RCC 7860 (cell line): ENCODE results near the gene LENEP.

Experiments used
- DNase-seq: peaks from one replicate; pipeline ENCODE4 v3.0.0-alpha.2; 2015; ENCODE audit warnings: low spot score
- FAIRE-seq: peaks from 2 replicates; lab custom pipeline; 2012; peaks lifted over from hg19 to GRCh38; lab: Jason Lieb, UNC

Gene LENEP, protein sequence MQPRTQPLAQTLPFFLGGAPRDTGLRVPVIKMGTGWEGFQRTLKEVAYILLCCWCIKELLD

DNA sequence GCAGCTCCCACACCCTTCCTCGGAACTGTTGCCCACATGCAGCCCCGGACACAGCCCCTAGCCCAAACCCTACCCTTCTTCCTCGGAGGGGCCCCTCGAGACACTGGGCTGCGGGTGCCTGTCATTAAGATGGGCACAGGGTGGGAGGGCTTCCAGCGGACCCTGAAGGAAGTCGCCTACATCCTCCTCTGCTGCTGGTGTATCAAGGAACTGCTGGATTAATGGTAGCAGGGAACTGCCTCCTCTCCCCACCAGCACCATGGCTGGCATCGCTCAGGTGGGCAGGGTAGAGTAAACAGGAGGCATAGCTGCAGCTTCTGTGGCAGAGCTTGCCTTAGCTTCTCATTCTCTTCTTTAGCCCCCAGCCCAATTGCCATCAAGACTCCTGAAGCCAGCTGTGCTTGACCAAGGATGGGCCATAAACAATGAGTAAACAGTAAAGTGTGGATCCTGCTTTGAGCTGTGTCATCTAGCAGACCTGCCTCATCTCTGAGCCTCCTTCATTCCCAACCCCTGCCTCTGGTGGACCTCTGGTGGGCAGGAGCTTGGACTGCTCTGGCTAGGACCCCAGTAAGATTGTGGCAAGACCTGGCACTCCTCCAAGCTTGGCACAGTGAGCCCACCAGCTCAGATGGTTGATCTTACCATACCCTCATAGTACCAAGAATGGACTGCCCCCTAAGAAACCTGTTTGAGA lies at the start of gene LENEP:
TSS of gene LENEP (plus strand) at position 15 of the 697 bp plus-strand sequence. CDS start at position 37, 22 bp downstream.
- DNase-seq (no peak), FAIRE-seq (no peak)

DNA sequence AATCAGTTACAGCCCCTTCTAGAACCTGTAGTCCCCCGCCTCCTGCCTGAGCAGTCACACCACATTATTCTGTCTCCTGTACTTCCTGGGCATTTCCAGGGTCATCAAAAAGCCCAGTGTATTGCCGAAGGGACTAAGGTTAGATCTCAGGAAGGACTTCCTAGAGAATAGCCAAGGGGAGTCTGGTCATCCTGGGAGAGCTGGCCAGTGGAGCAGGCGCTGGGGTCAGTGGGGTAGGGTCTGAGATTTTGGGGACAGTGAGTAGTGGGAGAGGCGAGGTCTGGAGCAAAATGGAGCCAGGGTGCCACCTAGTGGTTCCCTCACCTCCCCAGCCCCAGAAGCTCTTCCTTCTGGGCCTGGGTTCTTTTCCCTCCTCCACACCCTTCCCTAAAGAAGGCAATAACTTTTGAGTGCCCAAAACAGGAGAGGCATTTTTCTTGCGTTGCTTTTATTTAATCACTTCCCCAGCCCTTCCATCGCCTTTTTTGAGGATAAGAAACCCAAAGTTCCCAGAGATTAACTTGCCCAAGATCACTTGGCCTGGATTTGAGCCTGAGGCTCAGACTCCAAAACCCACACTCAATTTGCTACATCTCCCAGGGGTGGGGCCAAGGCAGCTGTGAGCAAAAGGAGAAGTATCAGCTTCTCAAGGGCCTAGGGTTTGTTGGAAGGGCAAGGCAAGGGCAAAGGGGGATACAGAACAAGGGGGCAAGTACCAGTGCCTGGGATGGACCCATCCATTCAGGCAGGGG lies 49.6 kb upstream of the LENEP start:
- FAIRE-seq (no peak), DNase-seq (peak; percentile 4)

DNA sequence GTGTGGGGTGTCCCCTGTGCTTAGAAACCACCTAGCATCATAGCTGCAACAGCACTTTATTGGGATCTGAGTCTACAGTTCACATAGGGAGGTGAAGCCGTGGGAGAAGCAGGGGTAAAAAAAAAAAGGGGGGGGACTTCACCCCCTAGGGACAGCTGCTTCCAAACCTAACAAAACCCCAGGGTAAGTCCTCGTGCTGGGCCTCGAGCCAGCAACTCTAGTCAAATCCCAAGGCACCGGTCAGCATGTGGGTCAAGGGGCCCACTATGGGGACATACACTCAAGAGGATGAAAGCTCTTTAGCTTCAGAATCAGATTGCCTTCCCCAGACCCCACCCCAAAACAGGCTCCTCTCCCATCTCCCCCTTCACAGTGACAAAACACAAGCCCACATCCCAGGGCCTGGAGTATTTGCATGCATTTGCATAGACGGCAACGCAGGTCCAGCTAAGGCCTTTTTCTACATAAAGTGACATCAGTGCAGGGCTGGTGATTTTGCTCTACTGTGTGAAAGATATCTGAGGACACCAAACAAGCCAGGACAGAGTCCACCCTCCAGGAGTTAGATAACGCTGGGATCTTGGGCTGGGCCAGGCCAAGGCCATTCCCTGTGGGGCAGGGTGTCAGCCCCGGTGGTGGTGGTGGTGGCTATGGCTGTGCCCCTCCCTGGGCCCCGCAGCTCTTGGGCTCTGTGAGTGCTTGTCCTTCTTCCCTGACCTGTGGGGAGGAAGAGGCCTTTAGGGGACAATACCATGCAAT lies 48.8 kb upstream of the LENEP start:
- DNase-seq = no peak
- FAIRE-seq = no peak

DNA sequence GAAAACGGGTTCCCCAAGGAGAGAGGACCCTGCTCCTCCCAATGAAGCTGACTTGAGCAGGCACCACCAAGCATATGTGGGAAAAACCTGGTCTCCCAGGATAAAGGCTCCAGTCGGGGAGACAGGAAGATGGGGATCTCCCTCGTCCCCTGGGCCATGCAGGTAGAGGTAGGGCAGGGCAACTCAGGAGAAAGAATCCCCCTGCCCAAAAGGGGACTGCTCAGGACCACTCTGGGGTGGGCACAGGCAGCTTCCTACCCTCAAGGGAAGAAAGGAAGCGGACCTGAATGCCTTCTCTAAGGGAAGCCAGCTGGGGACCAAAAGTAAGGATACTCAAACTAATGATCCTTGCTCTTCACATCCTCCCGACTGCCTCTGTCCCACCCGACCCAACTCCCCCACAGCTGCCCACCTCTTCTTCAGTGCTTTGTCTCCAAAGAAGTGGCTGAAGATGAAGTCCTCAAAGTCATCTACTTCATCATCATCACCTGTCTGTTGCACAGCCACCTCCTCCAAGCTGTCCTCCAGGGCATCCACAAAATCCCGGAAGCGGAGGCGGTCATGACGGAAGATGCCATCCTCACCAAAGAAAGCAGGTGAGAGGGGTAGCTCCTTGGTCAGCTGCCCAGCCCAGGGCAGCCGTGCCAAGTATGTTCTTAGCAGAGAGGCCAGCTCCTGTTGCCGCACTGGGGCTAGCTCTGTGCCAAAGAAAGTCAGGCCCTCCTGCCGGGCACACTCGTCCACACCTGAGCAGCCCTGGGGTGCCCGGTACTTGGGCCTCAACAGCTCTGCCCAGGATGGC lies 48.0 kb upstream of the LENEP start:
- no peak for FAIRE-seq
- DNase-seq = no peak

DNA sequence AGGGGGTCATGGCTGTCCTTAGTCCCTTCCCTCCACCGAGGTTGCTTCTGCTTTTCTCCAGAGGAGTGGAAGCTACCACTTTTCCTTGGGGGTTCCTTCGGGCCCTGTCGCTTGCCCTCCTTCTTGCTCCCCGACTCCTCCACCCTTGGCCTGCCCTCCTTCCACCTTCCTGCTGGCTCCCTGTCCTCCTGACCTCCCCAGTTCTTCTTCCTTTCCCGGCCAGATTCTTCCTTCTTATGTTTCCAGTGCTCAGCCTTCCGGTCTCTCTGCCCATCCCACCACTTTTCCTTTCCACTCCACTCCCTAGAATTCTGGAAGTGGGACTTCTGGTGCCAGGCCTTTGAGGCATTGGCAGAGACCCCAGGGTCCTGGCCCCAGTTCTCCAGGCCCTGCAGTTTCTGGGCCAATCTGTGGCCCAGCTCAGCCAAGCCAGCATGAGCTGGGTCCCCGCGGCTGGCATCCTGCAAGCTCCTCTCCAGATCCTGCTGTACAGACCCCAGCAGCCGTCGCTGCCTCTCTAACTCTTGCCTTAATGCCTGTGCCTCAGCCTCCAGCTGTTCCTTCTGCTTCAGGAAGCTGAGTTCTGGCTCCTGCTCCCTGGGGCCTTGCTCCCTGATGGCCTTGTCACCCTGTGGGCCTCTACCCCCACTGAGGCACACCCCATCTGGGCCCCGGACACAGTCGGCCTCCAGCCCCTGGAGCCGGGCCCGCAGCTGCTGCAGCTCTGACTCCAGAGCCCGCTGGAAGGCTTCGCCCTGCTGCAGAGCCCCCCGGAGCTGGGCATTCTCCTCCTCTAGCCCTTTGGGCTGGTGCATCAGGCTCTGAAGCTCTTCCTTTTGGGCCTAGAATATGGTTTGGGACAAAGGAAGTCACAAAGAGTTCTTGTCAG lies 47.2 kb upstream of the LENEP start:
- FAIRE-seq = no peak

DNA sequence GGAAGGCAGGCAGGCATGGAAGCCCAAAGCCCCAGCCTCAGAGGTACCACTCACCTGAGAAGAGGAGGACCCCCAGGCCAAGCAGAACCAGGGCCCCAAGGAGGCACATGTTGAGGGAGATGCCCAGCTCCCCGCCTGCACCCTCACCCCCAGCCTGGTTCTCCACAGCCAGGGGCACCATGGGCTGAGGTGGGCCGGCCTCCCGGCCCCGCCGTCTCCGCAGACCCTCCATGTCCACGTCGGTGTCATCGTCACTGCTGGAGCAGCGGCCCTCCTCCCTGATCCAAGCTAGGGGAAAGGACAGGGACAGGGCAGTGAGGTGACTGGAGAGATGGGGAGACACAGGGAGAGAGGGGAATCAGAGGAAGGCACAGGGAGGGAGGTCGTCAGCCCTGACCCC lies 45.3 kb upstream of the LENEP start:
- DNase-seq = no peak
- FAIRE-seq = no peak

More for the DNA sequence above, 47.2 kb upstream of the LENEP start:
- DNase-seq = no peak

DNA sequence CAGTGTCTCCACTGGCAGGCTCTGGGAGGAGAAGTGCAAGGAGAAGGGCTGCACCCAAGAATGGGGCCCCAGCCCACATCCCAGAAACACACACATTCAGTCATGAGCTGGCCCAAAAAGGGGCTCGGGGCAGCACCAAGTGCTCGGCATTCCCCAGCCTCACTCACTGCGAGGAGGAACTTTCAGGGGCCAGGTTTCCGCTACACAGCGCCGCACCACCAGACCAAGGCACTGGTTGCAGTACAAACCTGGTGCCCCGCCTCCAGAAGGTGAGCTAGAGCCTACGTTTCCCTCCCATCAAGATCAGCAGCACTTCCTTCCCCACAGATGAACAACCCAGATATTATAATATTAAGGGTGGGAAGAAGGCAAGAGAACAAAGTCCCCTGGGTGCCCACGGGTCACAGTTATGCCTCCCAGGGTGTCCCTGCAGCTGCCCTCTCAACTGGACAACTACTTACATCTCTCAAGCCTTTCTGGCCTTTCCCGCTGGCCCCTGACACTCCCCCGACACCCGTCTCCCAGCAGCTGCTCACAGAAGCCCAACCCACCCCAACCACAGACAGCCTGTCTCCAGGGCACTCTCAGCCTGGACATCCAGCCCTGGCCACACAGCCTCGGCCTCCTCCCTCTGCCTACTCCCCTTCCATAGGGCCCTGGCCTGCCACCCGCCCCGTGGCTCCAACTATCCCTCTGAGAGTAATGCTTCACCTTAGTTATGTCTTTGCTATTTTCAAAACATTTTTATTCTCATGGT lies 41.3 kb upstream of the LENEP start:
- FAIRE-seq = no peak

DNA sequence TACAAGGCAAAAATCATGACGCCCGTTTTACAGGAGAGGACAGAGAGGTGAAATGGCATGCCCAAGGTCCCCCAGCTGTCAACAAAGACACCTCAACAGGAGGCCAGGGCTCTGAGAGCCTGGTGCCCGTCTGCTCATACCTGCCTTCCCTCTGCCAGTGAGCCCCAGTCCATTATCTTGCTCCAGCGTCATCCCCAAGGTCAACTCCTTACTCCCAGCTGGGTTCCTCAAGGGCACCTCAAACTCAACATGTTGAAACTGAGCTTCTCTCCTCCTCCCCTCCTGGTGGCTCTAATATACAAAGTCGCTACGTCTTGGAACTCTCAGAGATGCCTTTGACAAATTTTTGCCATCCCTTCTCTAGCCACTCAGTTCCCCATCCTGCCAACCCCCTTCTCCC lies 40.7 kb upstream of the LENEP start:
- FAIRE-seq (no peak), DNase-seq (no peak)

More for the DNA sequence above, 41.3 kb upstream of the LENEP start:
- no peak for DNase-seq

DNA sequence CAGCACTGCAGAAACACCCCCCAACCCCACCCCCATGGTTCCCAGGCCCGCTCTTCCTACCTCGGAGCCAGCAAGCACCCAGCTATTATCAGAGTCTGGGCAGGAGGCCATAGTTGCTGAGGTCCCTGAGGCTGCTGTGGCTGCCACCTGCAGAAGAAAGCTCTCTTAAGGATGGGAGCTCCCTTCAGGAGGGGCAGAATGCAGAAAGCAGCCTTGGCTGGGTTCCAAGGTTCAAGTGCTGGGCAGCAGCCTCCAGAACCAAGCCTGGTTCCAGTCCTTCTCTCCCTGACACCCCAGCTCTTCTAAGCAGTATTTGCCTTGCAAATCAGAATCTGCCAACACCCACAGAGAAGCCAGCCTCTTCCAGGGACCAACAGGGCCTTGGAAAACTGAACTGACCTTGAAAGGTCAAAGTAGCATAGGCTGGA lies 39.8 kb upstream of the LENEP start:
- FAIRE-seq = no peak
- no peak for DNase-seq

DNA sequence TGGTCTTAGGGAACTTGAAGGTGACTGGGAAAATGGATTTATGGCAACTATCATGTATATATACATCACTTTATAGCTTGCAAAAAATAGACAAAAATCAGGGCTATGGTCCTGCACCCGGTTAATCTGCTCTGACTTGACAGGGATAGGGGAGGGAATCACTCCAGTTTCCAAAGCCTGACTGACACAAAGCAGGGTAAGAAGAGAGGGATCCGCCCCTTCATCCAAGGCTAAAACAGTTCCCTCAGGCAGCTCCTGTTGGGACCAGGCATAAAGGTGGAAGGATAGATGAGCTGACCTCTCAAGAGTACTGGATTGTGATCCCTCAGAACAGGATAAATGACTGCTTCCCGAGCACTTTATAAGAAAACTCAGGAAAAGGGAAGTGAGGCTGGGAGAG lies 38.8 kb upstream of the LENEP start:
- DNase-seq = no peak
- FAIRE-seq = no peak

DNA sequence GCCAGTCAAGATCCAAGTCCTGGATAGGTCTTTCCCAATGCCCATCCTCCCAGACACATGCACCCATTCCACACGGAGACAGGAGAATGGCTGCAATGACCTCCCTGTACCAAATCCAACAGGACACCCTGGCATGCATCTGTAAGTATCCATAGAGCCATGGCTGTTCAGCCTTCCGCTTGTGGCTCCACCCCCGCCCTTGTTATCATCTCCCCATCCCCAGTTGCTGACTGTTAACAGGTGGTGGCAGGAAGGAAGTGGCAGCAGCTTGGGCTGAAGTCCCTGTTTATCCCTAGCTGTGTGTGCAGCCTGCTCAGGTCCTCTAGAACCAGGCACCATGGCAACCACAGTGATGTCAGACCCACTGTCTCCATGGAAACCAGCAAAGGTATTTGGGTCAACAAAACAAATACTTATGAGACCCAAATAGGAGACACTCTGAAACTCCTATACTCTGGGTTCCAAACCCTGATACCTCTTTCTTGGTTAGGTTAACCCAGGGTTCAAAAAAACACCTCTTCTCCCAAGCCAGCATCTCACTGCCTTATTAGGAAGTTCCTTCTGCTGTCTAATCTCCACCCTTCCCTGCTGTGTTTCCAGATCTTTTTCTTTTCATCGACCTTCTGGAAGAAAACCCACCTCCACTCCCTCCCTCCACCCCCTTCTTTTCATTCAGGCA lies 38.2 kb upstream of the LENEP start:
- no peak for FAIRE-seq

DNA sequence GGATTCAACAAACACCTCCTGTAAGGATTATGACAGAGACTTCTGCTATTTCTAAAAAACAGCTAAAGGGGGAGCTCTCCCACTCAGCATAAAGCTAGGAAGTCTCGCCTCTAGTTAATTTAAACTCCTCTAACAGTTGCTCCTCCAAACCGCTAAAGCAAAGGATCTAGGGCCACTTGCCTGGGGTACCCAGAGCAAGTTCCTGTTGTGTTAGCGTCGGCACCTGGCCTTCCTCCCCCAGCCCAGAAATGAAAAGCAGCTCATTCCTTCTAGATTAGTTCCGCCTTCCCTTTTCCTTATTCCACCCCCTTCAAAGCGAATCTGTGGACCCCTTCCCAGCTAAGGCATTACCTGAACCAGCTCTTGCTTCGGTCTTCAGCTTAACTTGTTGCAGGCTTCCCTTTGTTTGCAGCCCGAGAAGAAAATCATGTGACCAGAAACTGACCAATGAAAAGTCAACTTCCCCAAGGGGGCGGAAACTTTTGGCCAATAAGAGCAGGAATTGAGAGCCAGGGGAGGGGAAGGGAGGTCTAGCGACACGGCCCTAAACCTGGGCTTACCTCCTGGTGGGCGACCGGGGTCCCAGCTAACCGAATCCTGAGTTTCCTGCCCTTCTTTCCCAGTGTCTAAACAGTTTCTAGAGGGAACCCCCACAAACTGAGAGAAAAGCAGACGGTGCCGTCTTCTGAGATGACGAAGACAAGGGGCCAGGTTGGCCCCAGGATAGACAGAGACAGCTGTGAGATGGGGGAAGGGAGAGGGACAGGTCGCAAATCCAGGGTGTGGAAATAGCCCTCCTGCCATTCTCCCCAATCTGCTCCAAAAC lies 37.5 kb upstream of the LENEP start, which contains the start of gene PBXIP1:
TSS of gene PBXIP1 (minus strand) at position 382 of the 826 bp plus-strand sequence. CDS start 2,378 bp downstream, outside the sequence.
- peak; percentile 75 for DNase-seq
- peak; percentile 74 for FAIRE-seq

More for the DNA sequence above, 38.2 kb upstream of the LENEP start:
- DNase-seq = peak; percentile 56

DNA sequence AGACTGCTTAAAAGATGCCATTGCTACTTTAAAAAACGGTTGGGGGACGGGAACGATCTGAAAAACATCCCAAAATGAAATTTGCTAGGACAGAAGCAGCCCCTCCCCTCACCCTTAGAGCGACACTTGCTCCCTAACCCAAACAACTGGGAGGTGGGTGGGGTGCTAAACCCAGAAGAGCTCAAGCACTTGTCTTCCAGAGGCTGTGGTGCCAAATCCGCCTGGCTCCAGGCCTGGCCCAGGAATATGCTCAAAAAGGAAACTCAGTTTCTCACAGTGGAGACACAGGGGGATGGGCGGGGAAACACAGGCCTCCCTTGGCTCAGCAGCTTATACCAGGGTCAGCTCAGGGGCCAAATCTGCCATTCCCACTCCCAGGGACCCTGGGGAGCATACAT lies 36.8 kb upstream of the LENEP start:
- FAIRE-seq (no peak), DNase-seq (no peak)

DNA sequence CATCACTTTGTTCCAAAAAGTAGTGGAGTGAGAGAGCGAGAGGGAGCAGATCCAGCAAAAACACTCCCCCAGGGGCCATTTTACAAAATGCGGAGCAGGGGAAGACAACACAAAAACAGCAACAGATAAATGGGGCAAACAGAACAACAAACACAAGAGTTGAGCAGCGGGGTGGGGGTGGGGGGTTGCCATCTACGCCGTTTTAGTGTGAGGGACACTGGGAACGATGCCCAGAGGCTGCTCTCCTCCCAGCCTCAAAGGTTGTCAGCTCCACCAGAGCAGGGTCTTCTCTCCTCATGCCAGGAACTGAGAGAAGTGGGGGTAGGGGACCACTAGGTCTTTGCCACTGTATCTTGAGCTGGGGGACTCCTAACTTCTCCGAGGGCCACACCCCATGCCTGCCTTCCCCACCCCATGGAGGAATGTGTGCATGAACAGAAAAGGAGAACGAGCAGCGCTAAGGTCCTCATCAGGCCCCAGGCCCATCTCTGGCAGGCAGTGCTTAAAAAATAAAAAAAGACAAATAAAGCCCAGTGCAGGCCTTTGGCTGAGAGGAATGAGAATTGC lies 36.2 kb upstream of the LENEP start:
- DNase-seq (no peak), FAIRE-seq (no peak)

DNA sequence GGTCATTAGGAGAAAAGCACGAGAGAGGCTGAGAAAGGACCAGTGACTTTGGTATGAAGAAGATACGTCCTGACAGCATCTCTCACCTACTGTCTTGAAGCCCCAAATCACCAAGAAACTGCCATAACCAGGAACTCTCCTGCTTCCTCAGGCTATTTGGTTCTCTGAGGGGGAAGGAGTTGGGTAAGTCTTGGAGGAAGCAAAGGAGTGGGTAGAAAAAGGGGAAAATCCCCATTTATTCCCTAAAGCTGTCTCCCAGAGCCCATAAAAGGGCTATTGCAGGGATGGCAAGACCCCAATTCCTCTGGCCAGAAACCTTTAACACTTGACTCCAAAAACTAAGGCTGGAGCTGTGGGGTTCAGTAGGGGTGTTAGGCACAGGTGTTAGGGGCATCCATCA lies 35.4 kb upstream of the LENEP start:
- DNase-seq (no peak), FAIRE-seq (no peak)

DNA sequence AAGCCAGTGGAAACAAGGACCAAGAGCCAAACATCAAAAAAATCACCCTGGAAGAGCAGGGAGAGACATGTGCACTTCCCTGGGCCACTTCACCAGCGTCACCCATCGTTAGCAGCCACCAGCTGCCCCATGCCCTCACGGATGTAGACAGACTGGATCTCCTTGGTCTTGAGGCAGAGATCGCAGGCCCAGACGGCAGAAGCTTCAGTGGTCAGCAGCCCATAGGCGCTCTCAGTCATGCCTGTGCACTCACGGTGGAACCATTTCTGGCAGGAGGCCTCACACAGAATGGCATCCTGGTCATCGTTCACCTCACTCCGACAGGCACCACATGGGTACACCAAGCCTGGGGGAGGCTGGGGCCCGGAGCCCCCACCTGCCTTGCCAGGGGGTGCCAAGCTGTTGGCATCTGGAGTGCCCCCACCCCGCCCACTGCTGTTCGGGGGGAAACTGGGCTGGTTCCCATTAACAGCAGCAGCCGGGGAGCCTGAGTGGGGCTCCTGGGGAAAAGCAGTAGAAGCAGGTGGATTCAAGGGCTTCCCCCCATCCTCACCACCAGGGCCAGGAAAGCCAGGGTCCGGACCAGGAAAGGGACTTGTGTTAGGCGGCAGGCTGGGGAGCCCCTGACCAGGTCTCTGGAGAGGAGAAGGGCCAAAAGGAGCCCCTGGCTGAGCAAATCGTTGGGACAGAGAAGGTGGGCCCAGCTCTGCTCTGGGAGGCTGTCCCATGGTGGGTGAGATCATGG lies 34.5 kb upstream of the LENEP start:
- FAIRE-seq = no peak
- DNase-seq = no peak
